ENCODE data around the gene NRG2.

DNA sequence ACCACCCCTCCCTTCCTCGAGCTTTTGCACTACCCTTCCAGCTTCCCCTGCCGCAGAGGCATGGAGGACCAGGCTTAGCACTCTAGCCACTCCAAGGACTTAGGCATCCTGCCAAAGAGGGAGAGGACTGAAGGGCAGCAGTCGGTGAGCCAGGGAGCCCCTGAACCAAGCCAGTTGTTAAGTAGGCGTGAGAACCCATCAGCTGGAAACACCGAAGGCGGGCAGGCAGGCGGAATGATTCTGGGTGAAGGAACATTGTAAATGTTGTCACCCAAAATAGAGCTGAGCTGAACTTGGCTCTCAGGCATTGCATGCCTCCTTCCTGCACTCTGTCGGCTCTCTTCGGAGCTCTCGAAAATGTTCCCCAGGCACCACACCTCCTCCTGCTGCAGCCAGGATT, 42.8 kb downstream of the NRG2 start:
- TF ChIP-seq, protein P1, sequence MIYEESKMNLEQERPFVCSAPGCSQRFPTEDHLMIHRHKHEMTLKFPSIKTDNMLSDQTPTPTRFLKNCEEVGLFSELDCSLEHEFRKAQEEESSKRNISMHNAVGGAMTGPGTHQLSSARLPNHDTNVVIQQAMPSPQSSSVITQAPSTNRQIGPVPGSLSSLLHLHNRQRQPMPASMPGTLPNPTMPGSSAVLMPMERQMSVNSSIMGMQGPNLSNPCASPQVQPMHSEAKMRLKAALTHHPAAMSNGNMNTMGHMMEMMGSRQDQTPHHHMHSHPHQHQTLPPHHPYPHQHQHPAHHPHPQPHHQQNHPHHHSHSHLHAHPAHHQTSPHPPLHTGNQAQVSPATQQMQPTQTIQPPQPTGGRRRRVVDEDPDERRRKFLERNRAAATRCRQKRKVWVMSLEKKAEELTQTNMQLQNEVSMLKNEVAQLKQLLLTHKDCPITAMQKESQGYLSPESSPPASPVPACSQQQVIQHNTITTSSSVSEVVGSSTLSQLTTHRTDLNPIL (CRISPR knock-in tag; IDR thresholded peaks at IDR 0.05; ENCODE audit: low read depth) = no peak
- TF ChIP-seq, protein P2, sequence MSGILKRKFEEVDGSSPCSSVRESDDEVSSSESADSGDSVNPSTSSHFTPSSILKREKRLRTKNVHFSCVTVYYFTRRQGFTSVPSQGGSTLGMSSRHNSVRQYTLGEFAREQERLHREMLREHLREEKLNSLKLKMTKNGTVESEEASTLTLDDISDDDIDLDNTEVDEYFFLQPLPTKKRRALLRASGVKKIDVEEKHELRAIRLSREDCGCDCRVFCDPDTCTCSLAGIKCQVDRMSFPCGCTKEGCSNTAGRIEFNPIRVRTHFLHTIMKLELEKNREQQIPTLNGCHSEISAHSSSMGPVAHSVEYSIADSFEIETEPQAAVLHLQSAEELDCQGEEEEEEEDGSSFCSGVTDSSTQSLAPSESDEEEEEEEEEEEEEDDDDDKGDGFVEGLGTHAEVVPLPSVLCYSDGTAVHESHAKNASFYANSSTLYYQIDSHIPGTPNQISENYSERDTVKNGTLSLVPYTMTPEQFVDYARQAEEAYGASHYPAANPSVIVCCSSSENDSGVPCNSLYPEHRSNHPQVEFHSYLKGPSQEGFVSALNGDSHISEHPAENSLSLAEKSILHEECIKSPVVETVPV (CRISPR knock-in tag; IDR thresholded peaks at IDR 0.05) = no peak
- TF ChIP-seq ZNF565 (CRISPR knock-in tag; conservative IDR thresholded peaks at IDR 0.05; ENCODE audit: low read depth) (no peak), PPARA (CRISPR knock-in tag; IDR thresholded peaks at IDR 0.05; ENCODE audit: borderline replicate concordance) (no peak), SNAI2 (CRISPR knock-in tag; IDR thresholded peaks at IDR 0.05) (no peak), ARNTL (CRISPR knock-in tag; IDR thresholded peaks at IDR 0.05; ENCODE audit: borderline replicate concordance, low read depth) (no peak), CSDC2 (CRISPR knock-in tag; IDR thresholded peaks at IDR 0.05) (no peak)
- TF ChIP-seq, protein P3, sequence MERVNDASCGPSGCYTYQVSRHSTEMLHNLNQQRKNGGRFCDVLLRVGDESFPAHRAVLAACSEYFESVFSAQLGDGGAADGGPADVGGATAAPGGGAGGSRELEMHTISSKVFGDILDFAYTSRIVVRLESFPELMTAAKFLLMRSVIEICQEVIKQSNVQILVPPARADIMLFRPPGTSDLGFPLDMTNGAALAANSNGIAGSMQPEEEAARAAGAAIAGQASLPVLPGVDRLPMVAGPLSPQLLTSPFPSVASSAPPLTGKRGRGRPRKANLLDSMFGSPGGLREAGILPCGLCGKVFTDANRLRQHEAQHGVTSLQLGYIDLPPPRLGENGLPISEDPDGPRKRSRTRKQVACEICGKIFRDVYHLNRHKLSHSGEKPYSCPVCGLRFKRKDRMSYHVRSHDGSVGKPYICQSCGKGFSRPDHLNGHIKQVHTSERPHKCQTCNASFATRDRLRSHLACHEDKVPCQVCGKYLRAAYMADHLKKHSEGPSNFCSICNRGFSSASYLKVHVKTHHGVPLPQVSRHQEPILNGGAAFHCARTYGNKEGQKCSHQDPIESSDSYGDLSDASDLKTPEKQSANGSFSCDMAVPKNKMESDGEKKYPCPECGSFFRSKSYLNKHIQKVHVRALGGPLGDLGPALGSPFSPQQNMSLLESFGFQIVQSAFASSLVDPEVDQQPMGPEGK (CRISPR knock-in tag; IDR thresholded peaks at IDR 0.05; ENCODE audit: borderline replicate concordance) = no peak
- TF ChIP-seq, protein P4, sequence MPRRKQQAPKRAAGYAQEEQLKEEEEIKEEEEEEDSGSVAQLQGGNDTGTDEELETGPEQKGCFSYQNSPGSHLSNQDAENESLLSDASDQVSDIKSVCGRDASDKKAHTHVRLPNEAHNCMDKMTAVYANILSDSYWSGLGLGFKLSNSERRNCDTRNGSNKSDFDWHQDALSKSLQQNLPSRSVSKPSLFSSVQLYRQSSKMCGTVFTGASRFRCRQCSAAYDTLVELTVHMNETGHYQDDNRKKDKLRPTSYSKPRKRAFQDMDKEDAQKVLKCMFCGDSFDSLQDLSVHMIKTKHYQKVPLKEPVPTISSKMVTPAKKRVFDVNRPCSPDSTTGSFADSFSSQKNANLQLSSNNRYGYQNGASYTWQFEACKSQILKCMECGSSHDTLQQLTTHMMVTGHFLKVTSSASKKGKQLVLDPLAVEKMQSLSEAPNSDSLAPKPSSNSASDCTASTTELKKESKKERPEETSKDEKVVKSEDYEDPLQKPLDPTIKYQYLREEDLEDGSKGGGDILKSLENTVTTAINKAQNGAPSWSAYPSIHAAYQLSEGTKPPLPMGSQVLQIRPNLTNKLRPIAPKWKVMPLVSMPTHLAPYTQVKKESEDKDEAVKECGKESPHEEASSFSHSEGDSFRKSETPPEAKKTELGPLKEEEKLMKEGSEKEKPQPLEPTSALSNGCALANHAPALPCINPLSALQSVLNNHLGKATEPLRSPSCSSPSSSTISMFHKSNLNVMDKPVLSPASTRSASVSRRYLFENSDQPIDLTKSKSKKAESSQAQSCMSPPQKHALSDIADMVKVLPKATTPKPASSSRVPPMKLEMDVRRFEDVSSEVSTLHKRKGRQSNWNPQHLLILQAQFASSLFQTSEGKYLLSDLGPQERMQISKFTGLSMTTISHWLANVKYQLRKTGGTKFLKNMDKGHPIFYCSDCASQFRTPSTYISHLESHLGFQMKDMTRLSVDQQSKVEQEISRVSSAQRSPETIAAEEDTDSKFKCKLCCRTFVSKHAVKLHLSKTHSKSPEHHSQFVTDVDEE (CRISPR knock-in tag; IDR thresholded peaks at IDR 0.05) = no peak
- TF ChIP-seq, protein P5, sequence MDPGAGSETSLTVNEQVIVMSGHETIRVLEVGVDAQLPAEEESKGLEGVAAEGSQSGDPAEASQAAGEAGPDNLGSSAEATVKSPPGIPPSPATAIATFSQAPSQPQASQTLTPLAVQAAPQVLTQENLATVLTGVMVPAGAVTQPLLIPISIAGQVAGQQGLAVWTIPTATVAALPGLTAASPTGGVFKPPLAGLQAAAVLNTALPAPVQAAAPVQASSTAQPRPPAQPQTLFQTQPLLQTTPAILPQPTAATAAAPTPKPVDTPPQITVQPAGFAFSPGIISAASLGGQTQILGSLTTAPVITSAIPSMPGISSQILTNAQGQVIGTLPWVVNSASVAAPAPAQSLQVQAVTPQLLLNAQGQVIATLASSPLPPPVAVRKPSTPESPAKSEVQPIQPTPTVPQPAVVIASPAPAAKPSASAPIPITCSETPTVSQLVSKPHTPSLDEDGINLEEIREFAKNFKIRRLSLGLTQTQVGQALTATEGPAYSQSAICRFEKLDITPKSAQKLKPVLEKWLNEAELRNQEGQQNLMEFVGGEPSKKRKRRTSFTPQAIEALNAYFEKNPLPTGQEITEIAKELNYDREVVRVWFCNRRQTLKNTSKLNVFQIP (CRISPR knock-in tag; IDR thresholded peaks at IDR 0.05; ENCODE audit: borderline replicate concordance, low read depth) = no peak
